Dedifferentiated amniotic fluid mesenchymal stem cell (primary cell): ENCODE data around the gene HTT.
"Not testable (repeated sequence)": the region's sequence is repeated elsewhere in the genome, so short reads cannot be mapped to it uniquely, and the experiment has no call there.

Experiments
- DNase-seq: peaks from one replicate; pipeline ENCODE4 v3.0.0-alpha.2; 2016; ENCODE audit errors: extremely low spot score

HTT gene

GRCh38 chr4:3121596-3121995, 47.1 kb downstream of the HTT start:
- DNase-seq = no peak

GRCh38 chr4:3122081-3122563, 47.6 kb downstream of the HTT start:
- DNase-seq = no peak

GRCh38 chr4:3123181-3123671, 48.7 kb downstream of the HTT start:
- peak; percentile 26 for DNase-seq

- DNase-seq = no peak
These were observed 49.7 kb downstream of the HTT start for GRCh38 chr4:3124070-3124767.

GRCh38 chr4:3127112-3127511, 52.6 kb downstream of the HTT start:
- DNase-seq = no peak

GRCh38 chr4:3128058-3128457, 53.6 kb downstream of the HTT start:
- DNase-seq = no peak

- no peak for DNase-seq
These were observed 54.5 kb downstream of the HTT start for GRCh38 chr4:3128976-3129375.

- DNase-seq = no peak
These were observed 55.7 kb downstream of the HTT start for GRCh38 chr4:3130201-3130600.

- DNase-seq = no peak
These were observed 56.3 kb downstream of the HTT start for GRCh38 chr4:3130826-3131225.

- DNase-seq = no peak
These were observed 59.7 kb downstream of the HTT start for GRCh38 chr4:3134201-3134600.

- DNase-seq = no peak
These were observed 60.9 kb downstream of the HTT start for GRCh38 chr4:3135155-3136011.

GRCh38 chr4:3136454-3136853, 62.0 kb downstream of the HTT start:
- DNase-seq = no peak

- no peak for DNase-seq
These were observed 63.4 kb downstream of the HTT start for GRCh38 chr4:3137908-3138307.

- DNase-seq = peak; percentile 33
These were observed 70.9 kb downstream of the HTT start for GRCh38 chr4:3145234-3145924.

GRCh38 chr4:3148926-3149325, 74.4 kb downstream of the HTT start:
- DNase-seq = no peak

GRCh38 chr4:3151238-3151637, 76.8 kb downstream of the HTT start:
- not testable (repeated sequence) for DNase-seq

GRCh38 chr4:3157366-3157765, 82.9 kb downstream of the HTT start:
- DNase-seq = no peak

- DNase-seq = no peak
These were observed 84.4 kb downstream of the HTT start for GRCh38 chr4:3158841-3159240.

- no peak for DNase-seq
These were observed 86.0 kb downstream of the HTT start for GRCh38 chr4:3160438-3160837.

- not testable (repeated sequence) for DNase-seq
These were observed 86.6 kb downstream of the HTT start for GRCh38 chr4:3161044-3161443.

GRCh38 chr4:3166434-3166833, 92.0 kb downstream of the HTT start:
- not testable (repeated sequence) for DNase-seq

- DNase-seq = no peak
These were observed 93.5 kb downstream of the HTT start for GRCh38 chr4:3168029-3168428.
